ENCODE measurements around the gene TMEM269. TPM values are rescaled to one million over a fixed set of nuclear protein-coding genes. Genes with fewer than 3 reads are reported as not detected.

The TMEM269 gene
- total and polyA plus RNA-seq, 10 of the 15 experiments (the other 5 are each of a cell fraction or from before 2014, with no cell fraction given), result 0.02 to 0.26 (median 0.06) TPM; not detected in 2

- H3K4me3 ChIP-seq, result no peak overlapping the region
- FAIRE-seq, result no peak
- no peak overlapping the region for H2AFZ ChIP-seq (ENCODE audit: control insufficient read depth, low read depth, low read length)
- intact Hi-C loops (cut with micrococcal nuclease; ENCODE audit: unreplicated experiment), result no loop called here
- BruUV-seq (replicated peaks), result no TSS peak
- WGBS (ENCODE audit: insufficient coverage, insufficient replicate concordance, low lambda C conversion rate, missing lambda C conversion rate), result 94% methylated on average over 9 of the region's 9 CpGs
- peaks cover 2 to 6% of the 10 kb centered on the region in 2 experiments; a peak in 3 of 4 replicates for H3K36me3 ChIP-seq (ENCODE audit: control insufficient read depth in 2 of 2, insufficient read depth in 2 of 2, low read length in 1 of 2)
- ChIA-PET RAD21 (ENCODE audit: unreplicated experiment) (no interaction called here), POLR2A (no interaction called here), SMC1A (ENCODE audit: uncharacterized antibody, unreplicated experiment) (no interaction called here), CTCF (interaction anchor here (1.8 kb wide), 1 partner anchor 399 kb away, joined by 6 read pairs; no protein-coding TSS in a partner anchor)
- TF ChIP-seq SKIL (IDR thresholded peaks at IDR 0.05; ENCODE audit: low read depth, poor library complexity, severe bottlenecking) (no peak), NBN (IDR thresholded peaks at IDR 0.05) (no peak), SMAD1 (IDR thresholded peaks at IDR 0.05; ENCODE audit: low read depth, partially characterized antibody) (no peak), ZNF687 (IDR thresholded peaks at IDR 0.05) (no peak), WRNIP1 (IDR thresholded peaks at IDR 0.05; ENCODE audit: borderline replicate concordance, low read depth, low read length) (no peak), TCF3 (IDR thresholded peaks at IDR 0.05; ENCODE audit: borderline replicate concordance, insufficient read depth, low read depth, low read length) (no peak), CBX3 (IDR thresholded peaks at IDR 0.05; ENCODE audit: borderline replicate concordance, low read depth) (no peak), POLR2AphosphoS5 (IDR thresholded peaks at IDR 0.05; ENCODE audit: low read length) (no peak), SPI1 (IDR thresholded peaks at IDR 0.05; ENCODE audit: borderline replicate concordance, insufficient read depth, low read depth, low read length) (no peak), ZNF24 (IDR thresholded peaks at IDR 0.05) (no peak)
- TF ChIP-seq, protein P1, sequence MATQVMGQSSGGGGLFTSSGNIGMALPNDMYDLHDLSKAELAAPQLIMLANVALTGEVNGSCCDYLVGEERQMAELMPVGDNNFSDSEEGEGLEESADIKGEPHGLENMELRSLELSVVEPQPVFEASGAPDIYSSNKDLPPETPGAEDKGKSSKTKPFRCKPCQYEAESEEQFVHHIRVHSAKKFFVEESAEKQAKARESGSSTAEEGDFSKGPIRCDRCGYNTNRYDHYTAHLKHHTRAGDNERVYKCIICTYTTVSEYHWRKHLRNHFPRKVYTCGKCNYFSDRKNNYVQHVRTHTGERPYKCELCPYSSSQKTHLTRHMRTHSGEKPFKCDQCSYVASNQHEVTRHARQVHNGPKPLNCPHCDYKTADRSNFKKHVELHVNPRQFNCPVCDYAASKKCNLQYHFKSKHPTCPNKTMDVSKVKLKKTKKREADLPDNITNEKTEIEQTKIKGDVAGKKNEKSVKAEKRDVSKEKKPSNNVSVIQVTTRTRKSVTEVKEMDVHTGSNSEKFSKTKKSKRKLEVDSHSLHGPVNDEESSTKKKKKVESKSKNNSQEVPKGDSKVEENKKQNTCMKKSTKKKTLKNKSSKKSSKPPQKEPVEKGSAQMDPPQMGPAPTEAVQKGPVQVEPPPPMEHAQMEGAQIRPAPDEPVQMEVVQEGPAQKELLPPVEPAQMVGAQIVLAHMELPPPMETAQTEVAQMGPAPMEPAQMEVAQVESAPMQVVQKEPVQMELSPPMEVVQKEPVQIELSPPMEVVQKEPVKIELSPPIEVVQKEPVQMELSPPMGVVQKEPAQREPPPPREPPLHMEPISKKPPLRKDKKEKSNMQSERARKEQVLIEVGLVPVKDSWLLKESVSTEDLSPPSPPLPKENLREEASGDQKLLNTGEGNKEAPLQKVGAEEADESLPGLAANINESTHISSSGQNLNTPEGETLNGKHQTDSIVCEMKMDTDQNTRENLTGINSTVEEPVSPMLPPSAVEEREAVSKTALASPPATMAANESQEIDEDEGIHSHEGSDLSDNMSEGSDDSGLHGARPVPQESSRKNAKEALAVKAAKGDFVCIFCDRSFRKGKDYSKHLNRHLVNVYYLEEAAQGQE (IDR thresholded peaks at IDR 0.05; ENCODE audit: low read depth, low read length), result no peak
- TF ChIP-seq, protein P2, sequence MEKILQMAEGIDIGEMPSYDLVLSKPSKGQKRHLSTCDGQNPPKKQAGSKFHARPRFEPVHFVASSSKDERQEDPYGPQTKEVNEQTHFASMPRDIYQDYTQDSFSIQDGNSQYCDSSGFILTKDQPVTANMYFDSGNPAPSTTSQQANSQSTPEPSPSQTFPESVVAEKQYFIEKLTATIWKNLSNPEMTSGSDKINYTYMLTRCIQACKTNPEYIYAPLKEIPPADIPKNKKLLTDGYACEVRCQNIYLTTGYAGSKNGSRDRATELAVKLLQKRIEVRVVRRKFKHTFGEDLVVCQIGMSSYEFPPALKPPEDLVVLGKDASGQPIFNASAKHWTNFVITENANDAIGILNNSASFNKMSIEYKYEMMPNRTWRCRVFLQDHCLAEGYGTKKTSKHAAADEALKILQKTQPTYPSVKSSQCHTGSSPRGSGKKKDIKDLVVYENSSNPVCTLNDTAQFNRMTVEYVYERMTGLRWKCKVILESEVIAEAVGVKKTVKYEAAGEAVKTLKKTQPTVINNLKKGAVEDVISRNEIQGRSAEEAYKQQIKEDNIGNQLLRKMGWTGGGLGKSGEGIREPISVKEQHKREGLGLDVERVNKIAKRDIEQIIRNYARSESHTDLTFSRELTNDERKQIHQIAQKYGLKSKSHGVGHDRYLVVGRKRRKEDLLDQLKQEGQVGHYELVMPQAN (conservative IDR thresholded peaks at IDR 0.05), result no peak
- H3K27me3 ChIP-seq (replicated peaks in 1 of 2; ENCODE audit: control insufficient read depth in 2 of 2, insufficient read depth in 2 of 2, low read length in 1 of 2), result no peaks in the 10 kb centered on the region
- in situ Hi-C loops (cut with MboI), result no loop called here
- H3K9me3 ChIP-seq (replicated peaks; ENCODE audit: control insufficient read depth, insufficient read depth, low read length), result no peaks in the 10 kb centered on the region
- H3K79me2 ChIP-seq (ENCODE audit: control insufficient read depth, insufficient read depth, low read length), result no peaks in the 10 kb centered on the region
- H3K4me1 ChIP-seq (ENCODE audit: control insufficient read depth, insufficient read depth, low read length), result no peaks in the 10 kb centered on the region
- DNase-seq (ENCODE audit: low read depth, low spot score), result no peak
- H4K20me1 ChIP-seq (ENCODE audit: control insufficient read depth, insufficient read depth), result no peaks in the 10 kb centered on the region
- H3K9ac ChIP-seq (ENCODE audit: control insufficient read depth, insufficient read depth, low read length), result no peak overlapping the region
- no peak overlapping the region for H3K4me2 ChIP-seq (ENCODE audit: control insufficient read depth, insufficient read depth)
- no peak overlapping the region for H3K27ac ChIP-seq (ENCODE audit: control insufficient read depth, insufficient read depth)
- ATAC-seq, result no peak
These were observed 40.7 kb upstream of the TMEM269 start for GRCh38 chr1:42744148-42744413.

Measured in GM12878 (cell line).